Thoracic aorta (tissue), 2 donors: ENCODE data around the gene POU3F1. TPM values are rescaled to one million over a fixed set of nuclear protein-coding genes. Genes with fewer than 3 reads are reported as not detected.

Source experiments
- ATAC-seq: fragments of 150-250 bp; one replicate; pipeline ENCODE4 v1.8.0; 2017; ENCODE audit warnings: low read depth; ENCODE audit not compliant: insufficient number of reproducible peaks, low FRiP score
- DNase-seq: peaks from one replicate; pipeline ENCODE4 v3.0.0-alpha.2; 2020; ENCODE audit warnings: low spot score
- H3K27ac ChIP-seq, 2 donors: fragments of 200-600 bp; sonication (generic); 1 replicate in 1 of 2; 2 replicates in 1 of 2; pipeline ENCODE4 v1.5.1; 2016; ENCODE audit warnings: mild to moderate bottlenecking in 2 of 2, moderate library complexity in 2 of 2
- H3K27me3 ChIP-seq: fragments of 200-600 bp; sonication (generic); replicated peaks from 2 replicates; pipeline ENCODE4 v1.6.0; 2016; ENCODE audit warnings: mild to moderate bottlenecking; ENCODE audit not compliant: insufficient read depth
- H3K36me3 ChIP-seq: fragments of 200-600 bp; sonication (generic); one replicate; pipeline ENCODE4 v1.5.1; 2016
- H3K4me1 ChIP-seq, 2 donors: fragments of 200-600 bp; sonication (generic); 1 replicate in 1 of 2; 2 replicates in 1 of 2; pipeline versions ENCODE4 v1.5.1 to v1.6.0; 2016; ENCODE audit warnings: low read depth in 2 of 2, mild to moderate bottlenecking in 1 of 2; ENCODE audit not compliant: control insufficient read depth in 1 of 2
- H3K4me3 ChIP-seq: fragments of 200-600 bp; sonication (generic); 2 replicates; pipeline ENCODE4 v1.5.1; 2016; ENCODE audit warnings: mild to moderate bottlenecking
- H3K9me3 ChIP-seq: fragments of 200-600 bp; sonication (generic); 2 replicates; pipeline ENCODE4 v1.5.1; 2016
- CTCF ChIP-seq: fragments of 200-600 bp; sonication (generic); IDR thresholded peaks from one replicate; pipeline ENCODE4 v1.5.1; 2019; ENCODE audit warnings: antibody characterized with exemption
- total RNA-seq, 2 donors: library from RNA; depleted of rRNA; stranded (reverse); fragments of >200 nt; gene quantifications; one replicate each; pipeline versions ENCODE4 v1.1.0 to v1.2.3, GENCODE V29; 2016

The POU3F1 gene
- total RNA-seq, 2 donors from 2014 or later, result not detected

- peaks cover 16 to 36% of the 10 kb centered on the region in 2 donors for H3K4me1 ChIP-seq
- no peaks in the 10 kb centered on the region for H3K27me3 ChIP-seq
- ATAC-seq (no peak), DNase-seq (no peak)
- no peak overlapping the region for H3K4me3 ChIP-seq
- no peaks in the 10 kb centered on the region for H3K9me3 ChIP-seq
- TF ChIP-seq CTCF, result no peak
- peak overlapping the region; percentile 40 to 71 for H3K27ac ChIP-seq
- H3K36me3 ChIP-seq, result peaks cover 28% of the 10 kb centered on the region
These were observed 30.4 kb downstream of the POU3F1 start for GRCh38 chr1:38015978-38016725.

GRCh38 chr1:38014724-38015424 lies 31.7 kb downstream of the POU3F1 start:
- Histone ChIP-seq H3K9me3 (no peaks in the 10 kb centered on the region), H3K4me1 (peaks cover 16 to 36% of the 10 kb centered on the region in 2 donors), H3K36me3 (peaks cover 19% of the 10 kb centered on the region), H3K27ac (peak overlapping the region; percentile 29 to 71), H3K4me3 (no peak overlapping the region), H3K27me3 (no peaks in the 10 kb centered on the region)
- no peak for TF ChIP-seq CTCF
- DNase-seq (no peak), ATAC-seq (no peak)

DNA sequence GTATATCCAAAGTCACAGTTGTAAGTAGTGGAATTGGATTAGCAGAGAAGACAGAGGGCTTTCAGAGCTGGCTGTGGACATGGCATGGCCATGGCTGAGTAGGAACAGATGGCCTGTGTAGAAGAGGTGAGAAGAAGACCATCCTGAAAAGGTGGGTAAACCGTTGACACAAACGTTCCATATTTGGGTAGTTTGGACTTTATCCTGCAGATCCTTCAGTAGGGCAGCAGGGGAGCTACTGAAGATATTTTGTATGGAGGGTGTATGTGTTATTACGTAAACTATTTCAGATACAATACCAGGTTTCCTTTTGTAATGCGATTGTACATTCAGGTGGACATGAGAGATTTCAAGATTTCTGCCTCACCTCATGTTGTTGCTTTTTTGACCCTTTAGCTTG lies 32.4 kb downstream of the POU3F1 start:
- Histone ChIP-seq H3K36me3 (peaks cover 14% of the 10 kb centered on the region), H3K4me3 (peak overlapping the region; percentile 80), H3K27me3 (no peaks in the 10 kb centered on the region), H3K9me3 (no peaks in the 10 kb centered on the region), H3K27ac (peak overlapping the region in 1 of 2 donors; percentile 71), H3K4me1 (peaks cover 16 to 36% of the 10 kb centered on the region in 2 donors)
- TF ChIP-seq CTCF, result no peak
- no peak for ATAC-seq
- no peak for DNase-seq

- no peaks in the 10 kb centered on the region for H3K27me3 ChIP-seq
- DNase-seq, result no peak
- peak overlapping the region; percentile 80 for H3K4me3 ChIP-seq
- peak overlapping the region; percentile 93 to 94 for H3K27ac ChIP-seq
- peaks cover 14% of the 10 kb centered on the region for H3K36me3 ChIP-seq
- no peaks in the 10 kb centered on the region for H3K9me3 ChIP-seq
- peaks cover 16 to 36% of the 10 kb centered on the region in 2 donors for H3K4me1 ChIP-seq
- ATAC-seq, result no peak
- no peak for TF ChIP-seq CTCF
These were observed 33.4 kb downstream of the POU3F1 start for GRCh38 chr1:38013227-38013622.
